Adrenal gland (tissue), 12 donors: Measurements from ENCODE around the gene PTPRJ. TPM values are rescaled to one million over a fixed set of nuclear protein-coding genes. Genes with fewer than 3 reads are reported as not detected.

Source experiments
- DNase-seq, 7 donors: peaks; one replicate each; pipeline ENCODE4 v3.0.0-alpha.2; 2019 to 2020
- H3K27ac ChIP-seq, 5 donors: fragments of 200-600 bp; sonication (generic) in 4 of 5; 1 replicate in 3 of 5; 2 replicates in 2 of 5; pipeline versions ENCODE4 v1.5.1 to v1.8.0; 2016 to 2020; ENCODE audit warnings: mild to moderate bottlenecking in 1 of 5
- H3K27me3 ChIP-seq: fragments of 200-600 bp; 2 replicates; pipeline ENCODE4 v1.8.0; 2021
- H3K36me3 ChIP-seq, 2 donors: fragments of 200-600 bp; replicated peaks in 1 of 2; 1 replicate in 1 of 2; 2 replicates in 1 of 2; pipeline versions ENCODE4 v1.5.1 to v1.8.0; 2018 to 2022
- H3K4me1 ChIP-seq, 2 donors: fragments of 200-600 bp; replicated peaks in 1 of 2; 1 replicate in 1 of 2; 2 replicates in 1 of 2; pipeline versions ENCODE4 v1.5.1 to v1.8.0; 2018 to 2021
- H3K4me3 ChIP-seq, 4 donors: fragments of 200-600 bp; sonication (generic) in 3 of 4; one replicate each; pipeline ENCODE4 v1.5.1; 2016 to 2018
- H3K9me3 ChIP-seq, 3 donors: fragments of 200-600 bp; sonication (generic) in 1 of 3; replicated peaks in 1 of 3; 1 replicate in 2 of 3; 2 replicates in 1 of 3; pipeline versions ENCODE4 v1.5.1 to v1.8.0; 2016 to 2021
- CTCF ChIP-seq, 6 experiments: fragments of 450-650 bp in 4 of 6; fragments of 200-600 bp in 2 of 6; sonication (generic) in 1 of 6; IDR thresholded peaks; 1 replicate in 5 of 6; 2 replicates in 1 of 6; pipeline versions ENCODE4 v1.5.1 to v1.8.0; 2016 to 2021; ENCODE audit warnings: antibody characterized with exemption in 6 of 6, mild to moderate bottlenecking in 2 of 6, moderate library complexity in 1 of 6
- POLR2A ChIP-seq, 2 donors: fragments of 450-650 bp; IDR thresholded peaks; one replicate each; pipeline ENCODE4 v1.6.1; 2017; ENCODE audit warnings: antibody characterized with exemption in 2 of 2, mild to moderate bottlenecking in 2 of 2, moderate library complexity in 1 of 2
- WGBS, 4 donors: extraction: QIAGEN DNeasy Blood & Tissue Kit in 2 of 4; methylation state at CpG; one replicate each; pipeline versions ENCODE4 v1.1.5 to v1.1.7; 2013 to 2017; 5-methylcytosine and 5-hydroxymethylcytosine counted together
- intact Hi-C, 2 donors: fragments of 100-400 bp; cut with DNase I; formaldehyde crosslinking; loops; one replicate each; pipeline versions ENCODE4 v1.14.1 to v1.15.0; 2022 to 2023
- polyA plus RNA-seq, 3 donors: library from polyadenylated mRNA; stranded (reverse); fragments of 200-250 nt in 2 of 3; fragments of 350-450 nt in 1 of 3; fragmentation: Illumina TruSeq in 1 of 3; extraction: RNeasy Lipid Tissue Mini Kit (QIAGEN cat#74804) in 1 of 3; gene quantifications; one replicate each; pipeline ENCODE4 v1.2.3, GENCODE V29; 2013 to 2014
- total RNA-seq, 9 donors: library from RNA; depleted of rRNA in 4 of 9; stranded (reverse); fragments of >200 nt in 4 of 9; fragments of 120-200 nt in 1 of 9; fragmentation: NEBNext Ultra II Directional in 1 of 9; extraction: Animal tissue kit (Norgen Biotek cat#: 25700) in 1 of 9; gene quantifications; one replicate each; pipeline versions ENCODE4 v1.1.0 to v1.2.4, GENCODE V29; 2013 to 2023
- donor health status: healthy with polysubstance abuse.
- donor health status: Bipolar disorder and iron deficiency.
- donor health status: DM: yes; HTN: yes; CAD: no.
- donor health status: DM: no; HTN: no; CAD: no.
- donor health status: DM: no; HTN: no; CAD: no.
- donor health status: DM: yes; HTN: yes; CAD: no.

Gene PTPRJ
- total and polyA plus RNA-seq, 12 donors = 1.4 to 16.9 (median 10.2) TPM

GRCh38 chr11:47967577-47968525 lies 12.5 kb upstream of the PTPRJ start:
- H3K27ac ChIP-seq = no peak overlapping the region
- no peaks in the 10 kb centered on the region for H3K36me3 ChIP-seq
- 79 to 83% (median 81%) methylated on average over 9 of the region's 9 CpGs for WGBS, 4 donors
- no peak overlapping the region for H3K4me3 ChIP-seq
- DNase-seq = peak in 1 of 7 donors; percentile 52
- no peaks in the 10 kb centered on the region for H3K27me3 ChIP-seq
- no peak for TF ChIP-seq POLR2A (IDR thresholded peaks at IDR 0.05)
- no peak for TF ChIP-seq CTCF (IDR thresholded peaks at IDR 0.05)
- intact Hi-C loops = no loop called here
- H3K9me3 ChIP-seq = no peaks in the 10 kb centered on the region
- no peaks in the 10 kb centered on the region for H3K4me1 ChIP-seq

GRCh38 chr11:47969401-47969800 lies 11.0 kb upstream of the PTPRJ start:
- no peak overlapping the region for H3K4me3 ChIP-seq
- H3K9me3 ChIP-seq = no peaks in the 10 kb centered on the region
- intact Hi-C loops = no loop called here
- H3K27ac ChIP-seq = no peak overlapping the region
- H3K36me3 ChIP-seq = no peaks in the 10 kb centered on the region
- H3K4me1 ChIP-seq = no peaks in the 10 kb centered on the region
- TF ChIP-seq CTCF (IDR thresholded peaks at IDR 0.05) (no peak), POLR2A (IDR thresholded peaks at IDR 0.05) (no peak)
- WGBS, 4 donors = 93 to 98% (median 97%) methylated on average over 8 of the region's 8 CpGs
- no peaks in the 10 kb centered on the region for H3K27me3 ChIP-seq
- DNase-seq = no peak

GRCh38 chr11:47971501-47971900 lies 8.9 kb upstream of the PTPRJ start:
- no peak for DNase-seq
- TF ChIP-seq POLR2A (IDR thresholded peaks at IDR 0.05) (no peak), CTCF (IDR thresholded peaks at IDR 0.05) (no peak)
- H3K27ac ChIP-seq = no peak overlapping the region
- H3K4me1 ChIP-seq = no peaks in the 10 kb centered on the region
- H3K36me3 ChIP-seq = no peaks in the 10 kb centered on the region
- intact Hi-C loops = no loop called here
- no peaks in the 10 kb centered on the region for H3K9me3 ChIP-seq
- no peak overlapping the region for H3K4me3 ChIP-seq
- 62 to 86% (median 80%) methylated on average over 4 of the region's 4 CpGs for WGBS, 4 donors
- no peaks in the 10 kb centered on the region for H3K27me3 ChIP-seq

- intact Hi-C loops = no loop called here
- TF ChIP-seq CTCF (IDR thresholded peaks at IDR 0.05) (no peak), POLR2A (IDR thresholded peaks at IDR 0.05) (no peak)
- Histone ChIP-seq H3K9me3 (no peaks in the 10 kb centered on the region), H3K36me3 (no peaks in the 10 kb centered on the region), H3K4me3 (no peak overlapping the region), H3K27ac (no peak overlapping the region), H3K27me3 (no peaks in the 10 kb centered on the region), H3K4me1 (no peaks in the 10 kb centered on the region)
- WGBS, 4 donors = 93 to 98% (median 96%) methylated on average over 4 of the region's 4 CpGs
- DNase-seq = no peak
Observed at GRCh38 chr11:47973173-47973572, 7.2 kb upstream of the PTPRJ start.
